Measurements from ENCODE around the gene ASXL2. TPM values are rescaled to one million over a fixed set of nuclear protein-coding genes. Genes with fewer than 3 reads are reported as not detected.

Gene ASXL2
- total and polyA plus RNA-seq, 5 experiments from 2014 or later: 7.6 to 62.2 (median 11.2) TPM

- Mint-ChIP-seq H3K36me3 (peaks cover 4 to 28% (median 9%) of the 10 kb centered on the region in 3 donors), H3K9me3 (no peaks in the 10 kb centered on the region), H3K4me3 (no peak overlapping the region), H3K27me3 (no peaks in the 10 kb centered on the region), H3K4me1 (peaks cover 20 to 42% (median 34%) of the 10 kb centered on the region in 4 donors), H3K27ac (peak overlapping the region in 1 of 10 donors; percentile 46)
- DNase-seq: no peak
- no peak for ATAC-seq
- POLR2A ChIA-PET: interaction anchor here (1.3 kb wide), 1 partner anchor 14 kb away, joined by 4 read pairs; no protein-coding TSS in a partner anchor
Measured at GRCh38 chr2:25809646-25810045, 68.6 kb downstream of the ASXL2 start.

DNA sequence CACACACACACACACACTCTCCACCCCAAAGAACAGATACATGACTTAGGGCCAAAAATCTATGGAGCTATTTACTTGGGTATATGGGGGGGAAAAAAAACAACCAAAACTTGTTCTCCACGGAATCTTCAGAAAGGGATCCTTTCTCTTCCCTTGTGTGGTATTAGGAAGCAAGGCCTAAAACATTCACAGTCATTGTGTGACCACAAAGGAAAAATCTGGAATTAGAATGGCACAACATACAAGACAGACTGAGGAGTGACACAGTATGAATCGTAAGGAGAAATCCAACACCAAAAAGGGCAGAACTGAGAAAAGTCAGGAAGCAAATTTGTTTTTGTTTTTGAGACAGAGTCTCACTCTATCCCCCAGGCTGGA lies 70.3 kb downstream of the ASXL2 start:
- Mint-ChIP-seq H3K9me3 (no peaks in the 10 kb centered on the region), H3K4me1 (peaks cover 20 to 34% (median 27%) of the 10 kb centered on the region in 4 donors), H3K27me3 (no peaks in the 10 kb centered on the region), H3K36me3 (peaks cover 4 to 45% (median 23%) of the 10 kb centered on the region in 3 donors), H3K4me3 (no peak overlapping the region), H3K27ac (peak overlapping the region in 1 of 10 donors; percentile 53)
- ATAC-seq (no peak), DNase-seq (no peak)
- POLR2A ChIA-PET: no interaction called here

DNA sequence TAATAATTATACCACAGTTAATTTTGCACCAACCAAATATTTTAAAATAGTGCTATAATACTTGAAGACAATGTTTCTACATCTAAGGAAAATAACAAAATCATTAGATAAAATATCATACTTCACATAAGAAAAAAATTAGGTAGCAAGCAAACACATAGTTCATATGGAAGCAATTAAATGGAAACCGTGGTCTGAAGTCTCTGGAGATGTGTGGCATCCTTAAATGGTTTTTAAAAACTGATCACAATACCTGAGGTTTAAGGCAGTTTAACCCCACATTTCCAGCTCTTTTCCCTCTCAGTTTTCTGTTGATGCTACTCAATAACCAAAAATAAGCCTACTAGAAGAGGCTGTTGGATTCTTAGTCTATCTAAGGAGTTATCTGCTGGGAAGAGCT lies 71.3 kb downstream of the ASXL2 start:
- H3K4me3 Mint-ChIP-seq: no peak overlapping the region
- no peak overlapping the region for H3K27ac Mint-ChIP-seq
- peaks cover 4 to 51% (median 23%) of the 10 kb centered on the region in 3 donors for H3K36me3 Mint-ChIP-seq
- H3K4me1 Mint-ChIP-seq: peaks cover 18 to 30% (median 22%) of the 10 kb centered on the region in 4 donors
- H3K9me3 Mint-ChIP-seq: no peaks in the 10 kb centered on the region
- POLR2A ChIA-PET: no interaction called here
- DNase-seq (no peak), ATAC-seq (no peak)
- no peaks in the 10 kb centered on the region for H3K27me3 Mint-ChIP-seq

- POLR2A ChIA-PET: no interaction called here
- H3K36me3 Mint-ChIP-seq: peaks cover 4 to 54% (median 23%) of the 10 kb centered on the region in 3 donors
- H3K9me3 Mint-ChIP-seq: no peaks in the 10 kb centered on the region
- H3K27ac Mint-ChIP-seq: peak overlapping the region in 3 of 10 donors; percentile 31 to 47 (median 32)
- no peak for ATAC-seq
- no peak overlapping the region for H3K4me3 Mint-ChIP-seq
- peaks cover 22 to 34% (median 26%) of the 10 kb centered on the region in 4 donors for H3K4me1 Mint-ChIP-seq
- no peaks in the 10 kb centered on the region for H3K27me3 Mint-ChIP-seq
- no peak for DNase-seq
Measured at GRCh38 chr2:25805987-25806386, 72.3 kb downstream of the ASXL2 start.

DNA sequence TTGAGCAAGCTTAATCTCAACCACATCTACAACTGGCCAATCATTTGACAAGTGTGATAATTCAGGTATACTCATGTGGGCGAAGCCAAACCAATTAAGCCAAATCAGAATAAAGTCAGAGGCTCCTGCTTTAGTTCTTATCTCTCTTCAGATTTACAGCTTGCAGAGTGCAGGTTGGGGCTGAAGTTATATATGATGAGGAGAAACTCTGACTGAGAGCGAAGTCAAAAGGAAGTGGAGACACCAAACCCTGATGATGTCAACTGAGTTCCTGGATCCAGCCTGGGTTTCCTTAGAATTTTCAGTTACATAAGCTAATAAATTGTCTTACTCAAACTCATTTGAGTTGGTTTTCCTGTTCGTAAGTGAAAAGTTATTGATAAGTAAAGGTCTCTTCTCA lies 73.9 kb downstream of the ASXL2 start:
- H3K9me3 Mint-ChIP-seq: no peaks in the 10 kb centered on the region
- peaks cover 4 to 42% (median 26%) of the 10 kb centered on the region in 3 donors for H3K36me3 Mint-ChIP-seq
- no peak overlapping the region for H3K4me3 Mint-ChIP-seq
- no peak for DNase-seq
- no peaks in the 10 kb centered on the region for H3K27me3 Mint-ChIP-seq
- ATAC-seq: no peak
- no peak overlapping the region for H3K27ac Mint-ChIP-seq
- POLR2A ChIA-PET: interaction anchor here (1.4 kb wide), 1 partner anchor 10 kb away, joined by 4 read pairs; no protein-coding TSS in a partner anchor
- H3K4me1 Mint-ChIP-seq: peaks cover 14 to 28% (median 20%) of the 10 kb centered on the region in 4 donors

GRCh38 chr2:25799301-25799700 lies 79.0 kb downstream of the ASXL2 start:
- ATAC-seq: no peak
- Mint-ChIP-seq H3K4me1 (peaks cover 22 to 60% (median 57%) of the 10 kb centered on the region in 4 donors), H3K27me3 (no peaks in the 10 kb centered on the region), H3K9me3 (no peaks in the 10 kb centered on the region), H3K36me3 (peaks cover 13 to 50% (median 39%) of the 10 kb centered on the region in 3 donors), H3K4me3 (no peak overlapping the region), H3K27ac (peak overlapping the region in 7 of 10 donors; percentile 24 to 94 (median 44))
- POLR2A ChIA-PET: interaction anchor here (0.5 kb wide), 1 partner anchor 9 kb away, joined by 3 read pairs; no protein-coding TSS in a partner anchor
- no peak for DNase-seq

- POLR2A ChIA-PET: interaction anchor here (0.6 kb wide), 1 partner anchor 14 kb away, joined by 3 read pairs; no protein-coding TSS in a partner anchor
- ATAC-seq (no peak), DNase-seq (no peak)
- Mint-ChIP-seq H3K4me3 (peak overlapping the region in 2 of 10 donors; percentile 11 to 52), H3K4me1 (peaks cover 27 to 72% (median 65%) of the 10 kb centered on the region in 4 donors), H3K36me3 (peaks cover 13 to 36% (median 29%) of the 10 kb centered on the region in 3 donors), H3K27me3 (no peaks in the 10 kb centered on the region), H3K27ac (peak overlapping the region; percentile 12 to 98 (median 88)), H3K9me3 (no peaks in the 10 kb centered on the region)
Measured at GRCh38 chr2:25797620-25798488, 80.4 kb downstream of the ASXL2 start.

- POLR2A ChIA-PET: interaction anchor here (0.6 to 1.5 kb wide), 4 partner anchors 10 to 449 kb away, joined by 3 to 4 read pairs (median 4); no protein-coding TSS in a partner anchor
- Mint-ChIP-seq H3K4me1 (peaks cover 29 to 83% (median 74%) of the 10 kb centered on the region in 4 donors), H3K36me3 (peaks cover 13 to 35% (median 34%) of the 10 kb centered on the region in 3 donors), H3K27ac (peak overlapping the region; percentile 92 to 98 (median 94)), H3K27me3 (no peaks in the 10 kb centered on the region), H3K4me3 (peak overlapping the region; percentile 76 to 94 (median 86)), H3K9me3 (no peaks in the 10 kb centered on the region)
- ATAC-seq (peak; percentile 92), DNase-seq (peak in 3 of 10 donors; percentile 45 to 46 (median 45))
Measured at GRCh38 chr2:25794544-25795276, 83.6 kb downstream of the ASXL2 start.

DNA sequence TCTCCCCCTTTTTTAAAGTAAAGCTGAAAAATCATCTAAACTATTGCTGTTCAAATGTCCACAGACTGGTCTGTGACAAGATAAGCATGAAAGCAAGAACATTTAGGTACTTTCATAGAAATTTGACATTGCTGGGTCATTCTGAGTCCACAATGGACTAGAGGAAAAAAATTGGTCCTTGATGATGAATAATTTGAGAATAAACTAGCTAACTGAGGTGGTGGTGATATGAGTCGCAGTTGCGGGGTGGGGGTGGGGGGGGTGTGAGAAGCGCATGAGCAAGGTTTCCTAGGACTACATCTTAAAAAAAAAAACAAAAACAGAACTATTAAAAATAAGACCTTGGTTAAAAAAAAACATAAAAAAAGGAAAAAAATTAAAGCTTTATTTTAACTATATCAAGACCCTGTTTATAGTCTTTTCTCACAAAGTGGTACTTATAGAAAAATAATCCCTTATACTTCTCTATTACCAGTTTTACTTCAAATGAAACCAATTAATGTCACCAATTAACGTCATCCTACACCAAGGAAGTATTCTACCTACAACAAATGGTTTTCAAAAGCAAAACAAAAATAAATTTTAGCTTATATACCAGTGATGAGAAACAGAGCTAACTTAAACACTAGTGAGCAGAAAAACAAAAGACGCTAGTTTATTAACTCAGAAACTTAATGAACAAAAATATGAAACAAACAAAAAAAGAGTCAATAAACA lies 88.1 kb downstream of the ASXL2 start:
- DNase-seq (no peak), ATAC-seq (no peak)
- Mint-ChIP-seq H3K4me3 (peak overlapping the region in 3 of 10 donors; percentile 24 to 59 (median 39)), H3K27me3 (no peaks in the 10 kb centered on the region), H3K36me3 (peaks cover 0 to 18% (median 9%) of the 10 kb centered on the region in 3 donors), H3K9me3 (no peaks in the 10 kb centered on the region), H3K4me1 (peaks cover 17 to 65% (median 45%) of the 10 kb centered on the region in 4 donors), H3K27ac (peak overlapping the region in 3 of 10 donors; percentile 13 to 65 (median 48))
- POLR2A ChIA-PET: interaction anchor here (0.6 to 1.0 kb wide), 4 partner anchors 9 to 183 kb away, joined by 3 to 5 read pairs (median 3); no protein-coding TSS in a partner anchor

DNA sequence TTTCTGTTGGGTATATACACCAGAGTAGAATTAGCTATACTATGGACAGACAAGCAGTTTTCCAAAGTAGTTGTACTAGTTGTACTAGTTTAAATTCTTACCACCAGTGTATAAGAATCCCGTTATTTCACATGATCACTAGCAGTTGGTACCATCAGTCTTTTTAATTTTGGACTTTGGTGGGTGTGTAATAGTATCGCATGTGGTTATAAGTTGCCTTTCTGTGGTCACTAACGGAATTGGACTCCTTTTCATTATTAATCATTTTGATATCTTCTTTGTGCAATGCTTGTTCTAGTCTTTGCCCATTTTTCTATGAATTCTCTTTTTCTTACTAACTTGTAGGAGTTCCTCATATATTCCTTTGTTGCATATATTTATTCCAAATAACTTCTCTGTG lies 89.8 kb downstream of the ASXL2 start:
- H3K4me3 Mint-ChIP-seq: no peak overlapping the region

DNA sequence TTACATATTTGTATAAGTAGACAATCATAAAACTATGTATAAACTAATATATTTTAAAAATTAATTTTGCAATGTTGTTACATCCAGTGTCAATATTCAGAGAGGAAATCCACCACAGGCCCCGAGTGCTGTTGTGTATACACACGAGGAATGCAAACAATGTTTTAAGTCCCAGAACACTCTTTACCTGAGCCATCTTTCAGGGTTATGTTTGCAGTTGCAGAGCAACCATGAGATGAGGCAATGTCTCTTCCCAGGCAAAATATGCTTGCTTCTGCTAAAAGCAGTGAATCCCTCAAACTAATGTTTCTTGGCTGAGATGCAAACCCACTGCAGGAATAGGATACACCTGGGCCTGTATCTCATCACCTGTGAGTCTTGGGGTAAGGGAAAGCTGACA lies 91.3 kb downstream of the ASXL2 start:
- ATAC-seq (no peak), DNase-seq (no peak)
- Mint-ChIP-seq H3K9me3 (no peaks in the 10 kb centered on the region), H3K4me1 (peaks cover 11 to 39% (median 30%) of the 10 kb centered on the region in 4 donors), H3K4me3 (no peak overlapping the region), H3K27ac (peak overlapping the region in 1 of 10 donors; percentile 19), H3K27me3 (no peaks in the 10 kb centered on the region), H3K36me3 (peaks cover 0 to 31% (median 9%) of the 10 kb centered on the region in 3 donors)
- POLR2A ChIA-PET: no interaction called here

More for the DNA sequence above, 89.8 kb downstream of the ASXL2 start:
- ATAC-seq: no peak
- H3K36me3 Mint-ChIP-seq: peaks cover 0 to 26% (median 9%) of the 10 kb centered on the region in 3 donors
- no peak for DNase-seq
- H3K4me1 Mint-ChIP-seq: peaks cover 12 to 47% (median 34%) of the 10 kb centered on the region in 4 donors
- H3K27ac Mint-ChIP-seq: peak overlapping the region in 1 of 10 donors; percentile 18
- H3K27me3 Mint-ChIP-seq: no peaks in the 10 kb centered on the region
- no peaks in the 10 kb centered on the region for H3K9me3 Mint-ChIP-seq
- POLR2A ChIA-PET: no interaction called here

DNA sequence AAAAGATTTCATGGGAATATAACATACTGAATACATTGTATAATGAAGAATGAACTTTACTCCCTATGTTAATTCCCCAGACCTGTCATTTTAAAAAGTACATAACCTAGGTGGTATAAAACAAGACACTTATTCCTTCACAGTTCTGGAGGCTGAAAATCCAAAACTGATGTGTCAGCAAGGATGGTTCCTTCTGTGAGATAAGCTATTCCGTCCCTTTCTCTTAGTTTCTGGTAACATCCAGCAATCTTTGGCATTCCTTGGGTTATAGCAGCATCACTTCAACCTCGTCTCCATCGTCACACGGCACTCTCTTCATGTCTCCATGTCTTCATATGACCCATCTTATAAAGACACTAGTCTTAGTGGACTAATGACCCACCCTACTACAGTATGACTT lies 93.9 kb downstream of the ASXL2 start:
- Mint-ChIP-seq H3K36me3 (peaks cover 0 to 31% (median 3%) of the 10 kb centered on the region in 3 donors), H3K4me1 (peaks cover 4 to 20% (median 12%) of the 10 kb centered on the region in 4 donors)
- POLR2A ChIA-PET: no interaction called here

More for the DNA sequence above, 93.9 kb downstream of the ASXL2 start:
- Mint-ChIP-seq H3K4me3 (no peak overlapping the region), H3K27ac (peak overlapping the region in 1 of 10 donors; percentile 0), H3K27me3 (no peaks in the 10 kb centered on the region), H3K9me3 (no peaks in the 10 kb centered on the region)
- no peak for DNase-seq
- ATAC-seq: no peak
